DMS79 (cell line): Measurements from ENCODE around the gene CDCA4.
"Not testable (repeated sequence)": the region's sequence is repeated elsewhere in the genome, so short reads cannot be mapped to it uniquely, and the experiment has no call there.

Source experiments
- DNase-seq: peaks from one replicate; lab custom pipeline; 2025; lab: John Stamatoyannopoulos, UW

The CDCA4 gene

GRCh38 chr14:105020815-105021655, at the start of gene CDCA4:
CDCA4 (minus strand) TSS chr14:105021083; CDS start chr14:105011929, 9,154 bp downstream.
- DNase-seq: peak; percentile 100

- DNase-seq: no peak
These were observed 49.2 kb upstream of the CDCA4 start for GRCh38 chr14:105069871-105070759.

- DNase-seq: no peak
These were observed 48.6 kb upstream of the CDCA4 start for GRCh38 chr14:105069522-105069870.

GRCh38 chr14:105068818-105069217, 47.9 kb upstream of the CDCA4 start:
- DNase-seq: no peak

- DNase-seq: no peak
These were observed 47.1 kb upstream of the CDCA4 start for GRCh38 chr14:105067969-105068301.

- DNase-seq: no peak
These were observed 46.5 kb upstream of the CDCA4 start for GRCh38 chr14:105067140-105067968.

GRCh38 chr14:105066240-105067071, 45.6 kb upstream of the CDCA4 start:
- no peak for DNase-seq

GRCh38 chr14:105065280-105066228, 44.7 kb upstream of the CDCA4 start, which contains the start of gene GPR132:
GPR132 (minus strand) TSS chr14:105065430; CDS start chr14:105055420, 10,010 bp downstream.
- DNase-seq: no peak

GRCh38 chr14:105064721-105065143, 43.8 kb upstream of the CDCA4 start:
- DNase-seq: no peak

GRCh38 chr14:105064001-105064400, 43.1 kb upstream of the CDCA4 start:
- DNase-seq: no peak

- not testable (repeated sequence) for DNase-seq
These were observed 42.6 kb upstream of the CDCA4 start for GRCh38 chr14:105063506-105063905.

- no peak for DNase-seq
These were observed 42.2 kb upstream of the CDCA4 start for GRCh38 chr14:105063056-105063455.

GRCh38 chr14:105062048-105062433, 41.2 kb upstream of the CDCA4 start:
- no peak for DNase-seq

- no peak for DNase-seq
These were observed 40.7 kb upstream of the CDCA4 start for GRCh38 chr14:105061428-105062047.

GRCh38 chr14:105060751-105061427, 40.0 kb upstream of the CDCA4 start:
- no peak for DNase-seq

- no peak for DNase-seq
These were observed 39.2 kb upstream of the CDCA4 start for GRCh38 chr14:105059925-105060565.

GRCh38 chr14:105059035-105059924, 38.4 kb upstream of the CDCA4 start:
- no peak for DNase-seq
